ENCODE data around the gene SPDYE9.
"Not testable (repeated sequence)": the region's sequence is repeated elsewhere in the genome, so short reads cannot be mapped to it uniquely, and the experiment has no call there.

Gene SPDYE9, protein sequence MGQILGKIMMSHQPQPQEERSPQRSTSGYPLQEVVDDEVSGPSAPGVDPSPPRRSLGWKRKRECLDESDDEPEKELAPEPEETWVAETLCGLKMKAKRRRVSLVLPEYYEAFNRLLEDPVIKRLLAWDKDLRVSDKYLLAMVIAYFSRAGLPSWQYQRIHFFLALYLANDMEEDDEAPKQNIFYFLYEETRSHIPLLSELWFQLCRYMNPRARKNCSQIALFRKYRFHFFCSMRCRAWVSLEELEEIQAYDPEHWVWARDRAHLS

DNA sequence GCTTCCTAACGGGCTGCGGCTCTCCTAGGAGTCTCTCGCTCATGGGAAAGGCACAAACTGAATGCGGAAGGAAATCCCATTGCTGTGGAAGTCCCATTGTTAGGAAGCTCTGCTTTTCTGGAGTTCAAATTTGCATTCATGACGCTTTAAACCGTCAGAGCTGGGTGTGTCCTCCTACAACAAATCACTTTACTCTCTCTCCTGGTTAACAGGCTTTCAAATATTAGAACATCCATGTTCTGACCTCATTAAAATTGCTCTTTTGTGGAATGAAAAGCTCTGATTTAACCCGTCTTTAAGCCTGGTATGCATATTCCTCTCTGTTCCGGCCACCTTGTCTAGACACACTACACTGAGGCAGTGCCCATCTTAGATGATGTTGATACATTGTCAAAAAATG, at the start of gene SPDYE9:
SPDYE9 (minus strand) TSS at position 101 of the 400 bp plus-strand sequence. CDS start 1,800 bp downstream, outside the sequence.
- DNase-seq (ENCODE audit: low read depth in 4 of 4, low spot score in 1 of 4) = not testable (repeated sequence)

DNA sequence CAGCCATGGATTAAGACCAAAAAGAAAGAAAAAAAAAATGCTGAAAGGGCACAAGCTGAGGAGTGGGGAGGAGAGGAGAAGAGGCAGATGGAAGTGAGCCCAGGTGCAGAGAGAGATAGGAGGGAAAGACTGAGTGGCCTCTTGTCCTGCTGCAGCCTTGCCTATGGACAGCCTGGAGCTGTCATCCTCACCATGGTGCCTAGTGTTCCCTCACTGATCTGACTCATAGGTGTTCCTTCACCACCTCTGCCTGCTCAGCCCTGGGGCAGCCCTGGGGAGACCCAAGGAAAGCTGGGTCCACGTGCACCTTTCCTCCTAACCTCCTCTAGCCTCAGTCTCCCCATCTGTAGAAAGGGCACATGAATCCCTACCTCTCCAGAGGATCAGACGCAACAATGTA, 49.0 kb upstream of the SPDYE9 start:
- DNase-seq (ENCODE audit: low read depth in 4 of 4, low spot score in 1 of 4) = not testable (repeated sequence)

DNA sequence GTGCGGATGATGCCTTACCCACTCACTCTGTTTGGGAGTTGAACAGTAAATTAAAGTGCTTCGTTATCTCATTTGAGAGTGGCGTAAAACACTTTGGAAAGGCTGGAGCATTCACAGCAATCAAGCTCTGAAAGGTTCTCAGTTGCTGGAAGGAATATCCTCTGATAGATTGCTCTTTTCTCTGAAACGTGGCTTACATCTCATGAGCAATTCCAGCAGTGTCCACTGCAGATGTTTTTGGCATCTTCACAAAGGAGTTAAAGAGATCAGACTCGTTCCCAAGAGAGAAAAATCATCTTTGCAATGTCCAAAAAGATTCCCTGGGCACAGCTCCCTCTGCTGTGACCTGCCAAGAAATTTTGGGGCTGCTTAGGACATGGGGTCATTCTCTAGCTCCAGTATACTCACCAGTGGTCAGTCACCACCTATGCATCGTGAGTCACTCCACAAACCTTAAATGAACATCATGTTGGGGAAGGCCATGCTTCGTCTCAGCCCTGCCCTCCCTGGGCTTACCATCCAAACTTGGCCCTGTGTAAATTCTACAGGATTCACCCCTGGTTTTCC, 46.9 kb upstream of the SPDYE9 start:
- DNase-seq (ENCODE audit: low read depth in 4 of 4, low spot score in 1 of 4) = not testable (repeated sequence)

DNA sequence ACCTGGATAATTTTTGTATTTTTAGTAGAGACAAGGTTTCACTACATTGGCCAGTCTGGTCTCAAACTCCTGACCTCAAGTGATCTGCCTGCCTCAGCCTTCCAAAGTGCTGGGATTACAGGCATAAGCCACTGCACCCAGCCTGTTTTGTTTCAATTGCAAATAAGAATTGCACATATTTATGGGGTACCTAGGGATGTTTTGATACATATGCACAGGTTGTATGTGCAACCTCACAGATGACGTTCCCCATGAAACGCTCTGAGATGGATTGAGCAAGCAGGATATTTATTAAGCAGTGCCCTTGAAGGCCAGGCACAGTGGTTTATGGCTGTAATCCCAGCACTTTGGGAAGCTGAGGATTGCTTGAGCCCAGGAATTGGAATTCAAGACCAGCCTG, 44.8 kb upstream of the SPDYE9 start:
- DNase-seq (ENCODE audit: low read depth in 4 of 4, low spot score in 1 of 4) = not testable (repeated sequence)

DNA sequence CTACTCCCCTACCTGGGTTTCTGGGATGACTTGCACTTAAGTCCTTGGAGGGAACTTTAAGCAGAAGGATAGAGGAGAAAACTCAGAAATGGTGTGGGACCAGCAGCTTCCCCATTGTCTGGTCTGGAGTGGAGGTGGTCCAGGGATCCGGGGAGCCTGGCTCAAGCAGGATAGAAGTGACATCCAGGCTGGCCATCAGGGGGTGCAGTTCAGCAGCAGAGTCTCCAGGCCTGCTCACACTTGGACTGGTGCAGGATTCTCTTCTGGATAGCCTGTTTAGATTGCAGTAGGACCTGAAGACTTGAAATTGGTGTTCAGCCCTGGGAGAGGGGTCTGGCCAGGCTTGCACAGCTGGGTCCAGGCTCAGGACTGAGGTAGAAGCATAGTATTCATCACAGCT, 38.3 kb upstream of the SPDYE9 start:
- DNase-seq (ENCODE audit: low read depth in 4 of 4, low spot score in 1 of 4) = not testable (repeated sequence)

DNA sequence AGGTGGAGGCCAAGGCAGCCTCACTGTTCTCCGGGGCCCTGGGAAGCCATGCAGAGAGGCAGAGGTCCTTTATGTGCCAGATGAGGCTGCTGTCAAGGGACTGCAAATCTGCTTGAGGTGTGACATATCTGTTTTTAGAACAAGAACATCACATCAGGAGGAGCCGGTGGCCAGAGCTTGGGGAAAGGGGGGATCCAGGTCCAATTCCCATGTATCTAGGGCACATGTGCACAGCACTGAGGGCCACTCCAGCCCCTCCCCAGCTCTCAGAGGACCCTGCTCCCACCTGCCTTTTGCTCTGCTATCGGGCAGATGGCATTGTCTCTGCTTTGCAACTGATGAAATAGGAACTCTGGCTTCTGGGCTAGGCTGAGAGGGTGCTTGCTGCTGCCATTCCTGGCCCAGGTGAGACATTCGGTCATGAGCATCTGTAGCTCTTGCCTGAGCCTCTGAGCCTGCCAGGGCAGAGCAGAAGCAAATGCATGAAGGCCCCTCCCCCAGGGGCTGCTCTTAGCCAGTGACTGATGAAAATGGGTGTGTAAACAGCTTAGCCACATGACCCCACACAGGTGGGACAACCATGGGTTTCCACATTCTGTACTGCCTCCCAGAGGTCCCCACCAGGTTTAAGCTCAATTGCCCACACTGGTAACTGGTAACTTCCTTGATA, 37.1 kb upstream of the SPDYE9 start:
- DNase-seq (ENCODE audit: low read depth in 4 of 4, low spot score in 1 of 4) = not testable (repeated sequence)

DNA sequence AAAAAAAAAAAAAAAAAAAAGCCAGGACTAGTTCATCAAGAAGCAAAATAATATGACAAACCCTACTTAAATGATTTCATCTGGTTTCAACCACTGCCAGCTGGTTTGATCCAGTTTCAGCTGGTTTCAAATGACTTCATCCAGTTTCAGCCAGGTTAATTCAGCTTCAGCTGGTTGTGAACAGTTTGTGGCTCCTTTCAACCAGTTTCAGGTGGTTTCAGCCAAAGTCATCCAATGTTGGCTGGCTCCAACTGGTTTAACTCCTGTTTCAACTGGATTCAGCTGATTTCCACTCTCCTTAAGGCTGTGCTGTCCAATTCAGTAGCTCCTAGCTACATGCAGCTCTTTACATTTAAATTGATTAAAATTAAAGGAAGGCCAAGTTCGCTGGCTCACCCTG, 32.3 kb upstream of the SPDYE9 start:
- DNase-seq (ENCODE audit: low read depth in 4 of 4, low spot score in 1 of 4) = not testable (repeated sequence)

DNA sequence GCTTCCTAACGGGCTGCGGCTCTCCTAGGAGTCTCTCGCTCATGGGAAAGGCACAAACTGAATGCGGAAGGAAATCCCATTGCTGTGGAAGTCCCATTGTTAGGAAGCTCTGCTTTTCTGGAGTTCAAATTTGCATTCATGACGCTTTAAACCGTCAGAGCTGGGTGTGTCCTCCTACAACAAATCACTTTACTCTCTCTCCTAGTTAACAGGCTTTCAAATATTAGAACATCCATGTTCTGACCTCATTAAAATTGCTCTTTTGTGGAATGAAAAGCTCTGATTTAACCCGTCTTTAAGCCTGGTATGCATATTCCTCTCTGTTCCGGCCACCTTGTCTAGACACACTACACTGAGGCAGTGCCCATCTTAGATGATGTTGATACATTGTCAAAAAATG, 28.0 kb downstream of the SPDYE9 start, which contains the start of gene SPDYE11:
SPDYE11 (minus strand) TSS at position 101 of the 400 bp plus-strand sequence. CDS start 1,800 bp downstream, outside the sequence.
- DNase-seq (ENCODE audit: low read depth in 4 of 4, low spot score in 1 of 4) = not testable (repeated sequence)

DNA sequence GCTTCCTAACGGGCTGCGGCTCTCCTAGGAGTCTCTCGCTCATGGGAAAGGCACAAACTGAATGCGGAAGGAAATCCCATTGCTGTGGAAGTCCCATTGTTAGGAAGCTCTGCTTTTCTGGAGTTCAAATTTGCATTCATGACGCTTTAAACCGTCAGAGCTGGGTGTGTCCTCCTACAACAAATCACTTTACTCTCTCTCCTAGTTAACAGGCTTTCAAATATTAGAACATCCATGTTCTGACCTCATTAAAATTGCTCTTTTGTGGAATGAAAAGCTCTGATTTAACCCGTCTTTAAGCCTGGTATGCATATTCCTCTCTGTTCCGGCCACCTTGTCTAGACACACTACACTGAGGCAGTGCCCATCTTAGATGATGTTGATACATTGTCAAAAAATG, 56.2 kb downstream of the SPDYE9 start, which contains the start of gene SPDYE8:
SPDYE8 (minus strand) TSS at position 101 of the 400 bp plus-strand sequence. CDS start 1,800 bp downstream, outside the sequence.
- DNase-seq (ENCODE audit: low read depth in 4 of 4, low spot score in 1 of 4) = not testable (repeated sequence)
